Pancreas (tissue), 10 donors: ENCODE results near the gene CHST8. TPM values are rescaled to one million over a fixed set of nuclear protein-coding genes. Genes with fewer than 3 reads are reported as not detected.
A peak's percentile ranks its signal among the peaks of the same experiment; 100 is the strongest.

ENCODE experiments used
- ATAC-seq, 4 donors: fragments of 200-7000 bp; cut with Tn5 transposase; one replicate each; pipeline versions ENCODE4 v1.8.0 to v1.9.1; 2020; ENCODE audit warnings: mild to moderate bottlenecking in 4 of 4, moderate library complexity in 4 of 4
- DNase-seq, 6 donors: peaks; one replicate each; pipeline ENCODE4 v3.0.0-alpha.2; 2020
- FAIRE-seq: peaks from 2 replicates; lab custom pipeline; 2012; peaks lifted over from hg19 to GRCh38; lab: Jason Lieb, UNC
- H3K27ac ChIP-seq, 4 donors: fragments of 200-600 bp; sonication (generic); 1 replicate in 3 of 4; 2 replicates in 1 of 4; pipeline versions ENCODE4 v1.5.0 to v1.8.0; 2020
- H3K27me3 ChIP-seq, 4 donors: fragments of 200-600 bp; one replicate each; pipeline ENCODE4 v1.8.0; 2021
- H3K36me3 ChIP-seq, 3 donors: fragments of 200-600 bp; sonication (generic) in 1 of 3; one replicate each; pipeline versions ENCODE4 v1.5.0 to v1.8.0; 2020 to 2021
- H3K4me1 ChIP-seq, 3 donors: fragments of 200-600 bp; one replicate each; pipeline ENCODE4 v1.8.0; 2021
- H3K4me3 ChIP-seq, 4 donors: fragments of 200-600 bp; sonication (generic) in 2 of 4; one replicate each; pipeline versions ENCODE4 v1.5.0 to v1.8.0; 2020 to 2021
- H3K9me3 ChIP-seq, 4 donors: fragments of 200-600 bp; one replicate each; pipeline ENCODE4 v1.8.0; 2021
- WGBS, 2 donors: extraction: QIAGEN DNeasy Blood & Tissue Kit; methylation state at CpG; one replicate each; pipeline ENCODE4 v1.1.7; 2013; 5-methylcytosine and 5-hydroxymethylcytosine counted together
- intact Hi-C, 3 donors: fragments of 100-400 bp; cut with DNase I; formaldehyde crosslinking; loops; one replicate each; pipeline versions ENCODE4 v1.11.1 to v1.14.2; 2022
- polyA plus RNA-seq, 2 donors: library from polyadenylated mRNA; stranded (reverse); fragments of 200-250 nt; gene quantifications; one replicate each; pipeline ENCODE4 v1.2.3, GENCODE V29; 2013
- total RNA-seq, 6 donors: library from RNA; stranded (reverse); fragmentation: NEBNext Ultra II Directional in 4 of 6; extraction: Animal tissue kit (Norgen Biotek cat#: 25700) in 4 of 6; gene quantifications; one replicate each; pipeline versions ENCODE4 v1.2.1 to v1.2.4, GENCODE V29; 2021 to 2023
- TF ChIP-seq, protein P1 (sequence below), 4 donors: fragments of 200-600 bp; sonication (generic) in 3 of 4; IDR thresholded peaks; one replicate each; pipeline versions ENCODE4 v1.5.0 to v1.8.0; 2021; ENCODE audit warnings: antibody characterized with exemption in 4 of 4
- donor health status: healthy with polysubstance abuse.
- donor health status: DM: no; HTN: no; CAD: no; lungs with moderate emphysema.
- donor health status: DM: no; HTN: no; CAD: no.
- donor health status: control.
- donor health status: control.
- donor health status: Bipolar disorder and iron deficiency.
- donor health status: DM: yes; HTN: yes; CAD: no.
- donor health status: DM: no; HTN: no; CAD: no.
- donor health status: DM: no; HTN: no; CAD: no.
- donor health status: DM: yes; HTN: yes; CAD: no.

Gene CHST8
- total RNA-seq (1 to 10 TPM in 2 of 6 donors, under 1 TPM in 4; 0.41 to 2.0 (median 0.53) TPM), polyA plus RNA-seq (1 to 10 TPM; 2.2 to 3.6 TPM)

- TF ChIP-seq, protein P1, sequence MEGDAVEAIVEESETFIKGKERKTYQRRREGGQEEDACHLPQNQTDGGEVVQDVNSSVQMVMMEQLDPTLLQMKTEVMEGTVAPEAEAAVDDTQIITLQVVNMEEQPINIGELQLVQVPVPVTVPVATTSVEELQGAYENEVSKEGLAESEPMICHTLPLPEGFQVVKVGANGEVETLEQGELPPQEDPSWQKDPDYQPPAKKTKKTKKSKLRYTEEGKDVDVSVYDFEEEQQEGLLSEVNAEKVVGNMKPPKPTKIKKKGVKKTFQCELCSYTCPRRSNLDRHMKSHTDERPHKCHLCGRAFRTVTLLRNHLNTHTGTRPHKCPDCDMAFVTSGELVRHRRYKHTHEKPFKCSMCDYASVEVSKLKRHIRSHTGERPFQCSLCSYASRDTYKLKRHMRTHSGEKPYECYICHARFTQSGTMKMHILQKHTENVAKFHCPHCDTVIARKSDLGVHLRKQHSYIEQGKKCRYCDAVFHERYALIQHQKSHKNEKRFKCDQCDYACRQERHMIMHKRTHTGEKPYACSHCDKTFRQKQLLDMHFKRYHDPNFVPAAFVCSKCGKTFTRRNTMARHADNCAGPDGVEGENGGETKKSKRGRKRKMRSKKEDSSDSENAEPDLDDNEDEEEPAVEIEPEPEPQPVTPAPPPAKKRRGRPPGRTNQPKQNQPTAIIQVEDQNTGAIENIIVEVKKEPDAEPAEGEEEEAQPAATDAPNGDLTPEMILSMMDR (IDR thresholded peaks at IDR 0.05) = no peak
Measured at GRCh38 chr19:33621811-33622504, at the start of gene CHST8. CHST8 (plus strand) TSS chr19:33621953; CDS start chr19:33689262, 67,309 bp downstream.

GRCh38 chr19:33572929-33573328 is 48.8 kb upstream of the CHST8 start:
- ATAC-seq (no peak), FAIRE-seq (no peak), DNase-seq (no peak)
- 25 to 55% methylated on average over 2 of the region's 2 CpGs for WGBS, 2 donors
- Histone ChIP-seq H3K36me3 (no peaks in the 10 kb centered on the region), H3K27me3 (no peaks in the 10 kb centered on the region), H3K9me3 (no peaks in the 10 kb centered on the region), H3K4me1 (no peaks in the 10 kb centered on the region), H3K4me3 (no peak overlapping the region), H3K27ac (no peak overlapping the region)
- intact Hi-C loops = no loop called here
- TF ChIP-seq, protein P1 (IDR thresholded peaks at IDR 0.05) = no peak

More at GRCh38 chr19:33621811-33622504, at the start of gene CHST8:
- no peaks in the 10 kb centered on the region for H3K9me3 ChIP-seq
- H3K4me3 ChIP-seq = peak within 1 kb of the TSS; percentile 27 to 53 (median 40)
- FAIRE-seq (no peak), ATAC-seq (peak; percentile 83 to 93 (median 90)), DNase-seq (peak in 5 of 6 donors; percentile 20 to 85 (median 31))
- H3K36me3 ChIP-seq = no peaks in the 10 kb centered on the region
- whole genome bisulfite sequencing, 2 donors = 1% methylated on average over 51 to 96 of the region's 96 CpGs
- peaks cover 0 to 12% (median 4%) of the 10 kb centered on the region in 3 donors for H3K4me1 ChIP-seq
- no peak within 1 kb of the TSS for H3K27ac ChIP-seq
- intact Hi-C loops = no loop called here
- H3K27me3 ChIP-seq = peaks cover 0 to 31% (median 3%) of the 10 kb centered on the region in 4 donors

DNA sequence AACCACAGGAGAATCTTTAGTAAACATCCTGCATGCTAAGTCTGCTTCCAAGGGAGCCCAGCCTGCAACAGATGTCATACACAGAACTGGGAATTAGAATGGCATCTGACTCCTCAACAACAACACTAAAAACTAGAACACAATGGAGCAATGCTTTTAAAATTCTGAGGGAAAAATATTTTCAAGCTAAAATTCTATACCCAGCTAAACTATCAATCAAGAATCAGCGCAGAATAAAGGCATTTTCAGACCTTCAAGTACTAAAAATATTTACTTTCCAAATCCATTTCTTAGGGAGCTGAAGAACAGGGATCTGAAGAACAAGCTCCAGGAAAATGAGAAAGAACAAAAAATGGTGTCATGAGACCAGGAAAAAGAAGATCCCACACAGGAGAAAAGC is 46.9 kb upstream of the CHST8 start:
- no peak overlapping the region for H3K27ac ChIP-seq
- intact Hi-C loops = no loop called here
- no peak for FAIRE-seq
- no peak for DNase-seq
- no peak overlapping the region for H3K4me3 ChIP-seq
- H3K4me1 ChIP-seq = no peaks in the 10 kb centered on the region
- TF ChIP-seq, protein P1 (IDR thresholded peaks at IDR 0.05) = no peak
- ATAC-seq = no peak
- H3K9me3 ChIP-seq = no peaks in the 10 kb centered on the region
- no peaks in the 10 kb centered on the region for H3K27me3 ChIP-seq
- 59 to 77% methylated on average over 1 of the region's 1 CpG for WGBS, 2 donors
- no peaks in the 10 kb centered on the region for H3K36me3 ChIP-seq

- 57 to 69% methylated on average over 3 of the region's 3 CpGs for WGBS, 2 donors
- Histone ChIP-seq H3K4me1 (no peaks in the 10 kb centered on the region), H3K9me3 (no peaks in the 10 kb centered on the region), H3K27ac (no peak overlapping the region), H3K27me3 (no peaks in the 10 kb centered on the region), H3K4me3 (no peak overlapping the region), H3K36me3 (no peaks in the 10 kb centered on the region)
- TF ChIP-seq, protein P1 (IDR thresholded peaks at IDR 0.05) = no peak
- ATAC-seq (no peak), DNase-seq (no peak), FAIRE-seq (no peak)
- intact Hi-C loops = no loop called here
Measured at GRCh38 chr19:33578697-33579096, 43.1 kb upstream of the CHST8 start.
